ENCODE data around the gene NTN4.

The NTN4 gene

DNA sequence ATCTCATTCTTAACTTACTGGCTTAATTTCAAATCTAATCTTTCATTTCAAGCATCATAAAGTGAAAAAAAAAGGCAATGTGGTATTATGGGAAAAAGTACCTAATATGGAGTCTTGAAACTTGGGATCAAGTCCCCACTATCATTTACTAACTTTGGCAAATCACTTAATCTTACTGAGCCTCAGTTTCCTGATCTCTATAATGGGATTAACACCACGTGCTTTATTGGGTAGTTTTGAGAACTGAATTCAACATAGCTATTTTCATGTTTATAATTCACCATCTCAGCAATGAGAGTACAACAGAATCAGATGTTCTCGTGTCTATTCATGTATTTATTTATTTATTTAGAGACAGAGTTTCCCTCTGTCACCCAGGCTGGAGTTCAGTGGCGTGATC is 78.3 kb downstream of the NTN4 start:
- no peaks in the 10 kb centered on the region for H3K27me3 ChIP-seq
- H3K4me3 ChIP-seq (ENCODE audit: low read depth in 1 of 2, low read length in 1 of 2), result no peak overlapping the region
- H3K36me3 ChIP-seq, result no peaks in the 10 kb centered on the region
- no peaks in the 10 kb centered on the region for H3K9me3 ChIP-seq
- H3K4me1 ChIP-seq (ENCODE audit: control insufficient read depth in 1 of 2, insufficient read depth in 1 of 2, low read depth in 1 of 2, low read length in 1 of 2), result no peaks in the 10 kb centered on the region
- TF ChIP-seq, protein P1, sequence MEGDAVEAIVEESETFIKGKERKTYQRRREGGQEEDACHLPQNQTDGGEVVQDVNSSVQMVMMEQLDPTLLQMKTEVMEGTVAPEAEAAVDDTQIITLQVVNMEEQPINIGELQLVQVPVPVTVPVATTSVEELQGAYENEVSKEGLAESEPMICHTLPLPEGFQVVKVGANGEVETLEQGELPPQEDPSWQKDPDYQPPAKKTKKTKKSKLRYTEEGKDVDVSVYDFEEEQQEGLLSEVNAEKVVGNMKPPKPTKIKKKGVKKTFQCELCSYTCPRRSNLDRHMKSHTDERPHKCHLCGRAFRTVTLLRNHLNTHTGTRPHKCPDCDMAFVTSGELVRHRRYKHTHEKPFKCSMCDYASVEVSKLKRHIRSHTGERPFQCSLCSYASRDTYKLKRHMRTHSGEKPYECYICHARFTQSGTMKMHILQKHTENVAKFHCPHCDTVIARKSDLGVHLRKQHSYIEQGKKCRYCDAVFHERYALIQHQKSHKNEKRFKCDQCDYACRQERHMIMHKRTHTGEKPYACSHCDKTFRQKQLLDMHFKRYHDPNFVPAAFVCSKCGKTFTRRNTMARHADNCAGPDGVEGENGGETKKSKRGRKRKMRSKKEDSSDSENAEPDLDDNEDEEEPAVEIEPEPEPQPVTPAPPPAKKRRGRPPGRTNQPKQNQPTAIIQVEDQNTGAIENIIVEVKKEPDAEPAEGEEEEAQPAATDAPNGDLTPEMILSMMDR (IDR thresholded peaks at IDR 0.05), result no peak
- no peak overlapping the region for H3K27ac ChIP-seq

- TF ChIP-seq, protein P1 (IDR thresholded peaks at IDR 0.05), result no peak
- Histone ChIP-seq H3K4me3 (ENCODE audit: low read depth in 1 of 2, low read length in 1 of 2) (no peak overlapping the region), H3K27me3 (no peaks in the 10 kb centered on the region), H3K36me3 (no peaks in the 10 kb centered on the region), H3K9me3 (no peaks in the 10 kb centered on the region), H3K4me1 (ENCODE audit: control insufficient read depth in 1 of 2, insufficient read depth in 1 of 2, low read depth in 1 of 2, low read length in 1 of 2) (no peaks in the 10 kb centered on the region), H3K27ac (no peak overlapping the region)
Measured at GRCh38 chr12:95710386-95710785, 80.2 kb downstream of the NTN4 start.

- Histone ChIP-seq H3K27ac (no peak overlapping the region), H3K27me3 (peaks cover 8% of the 10 kb centered on the region), H3K9me3 (no peaks in the 10 kb centered on the region), H3K4me3 (ENCODE audit: low read depth in 1 of 2, low read length in 1 of 2) (no peak overlapping the region), H3K4me1 (ENCODE audit: control insufficient read depth in 1 of 2, insufficient read depth in 1 of 2, low read depth in 1 of 2, low read length in 1 of 2) (no peaks in the 10 kb centered on the region), H3K36me3 (no peaks in the 10 kb centered on the region)
- TF ChIP-seq, protein P1 (IDR thresholded peaks at IDR 0.05), result no peak
Measured at GRCh38 chr12:95709152-95709551, 81.4 kb downstream of the NTN4 start.

DNA sequence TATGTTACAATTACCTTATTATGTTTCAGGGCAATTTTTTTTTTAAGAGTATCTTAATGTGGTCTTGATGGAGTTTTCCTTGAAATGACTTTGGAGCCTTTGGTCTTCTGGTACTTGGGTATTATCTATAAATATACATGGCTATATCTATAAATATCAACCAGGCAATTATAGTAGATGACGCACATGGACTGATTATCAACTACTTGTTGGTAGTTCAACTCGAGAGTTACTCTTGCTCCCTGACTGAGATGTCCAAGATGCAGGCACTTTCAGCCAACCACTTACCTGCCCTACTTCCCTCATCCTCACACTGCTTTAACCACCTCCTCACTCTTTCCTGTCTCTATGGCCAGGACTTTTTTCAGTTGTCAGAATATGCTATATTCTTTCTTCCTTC is 85.4 kb downstream of the NTN4 start:
- no peaks in the 10 kb centered on the region for H3K4me1 ChIP-seq (ENCODE audit: control insufficient read depth in 1 of 2, insufficient read depth in 1 of 2, low read depth in 1 of 2, low read length in 1 of 2)
- no peaks in the 10 kb centered on the region for H3K9me3 ChIP-seq
- no peaks in the 10 kb centered on the region for H3K36me3 ChIP-seq
- TF ChIP-seq, protein P1 (IDR thresholded peaks at IDR 0.05), result no peak
- no peak overlapping the region for H3K27ac ChIP-seq
- no peak overlapping the region for H3K4me3 ChIP-seq (ENCODE audit: low read depth in 1 of 2, low read length in 1 of 2)
- H3K27me3 ChIP-seq, result peaks cover 12% of the 10 kb centered on the region

- Histone ChIP-seq H3K4me1 (ENCODE audit: control insufficient read depth in 1 of 2, insufficient read depth in 1 of 2, low read depth in 1 of 2, low read length in 1 of 2) (no peaks in the 10 kb centered on the region), H3K36me3 (no peaks in the 10 kb centered on the region), H3K4me3 (ENCODE audit: low read depth in 1 of 2, low read length in 1 of 2) (no peak overlapping the region), H3K27me3 (peaks cover 12% of the 10 kb centered on the region), H3K9me3 (no peaks in the 10 kb centered on the region), H3K27ac (no peak overlapping the region)
- TF ChIP-seq, protein P1 (IDR thresholded peaks at IDR 0.05), result no peak
Measured at GRCh38 chr12:95703986-95704385, 86.6 kb downstream of the NTN4 start.

Measured in neutrophil (primary cell).